ENCODE results near the gene P2RX3.

P2RX3 gene

GRCh38 chr11:57418131-57418530 lies 80.0 kb downstream of the P2RX3 start:
- H3K4me3 ChIP-seq (ENCODE audit: low read depth, low read length): no peak overlapping the region
- TF ChIP-seq CTCF (IDR thresholded peaks at IDR 0.05; ENCODE audit: control insufficient read depth, extremely low read depth, insufficient read depth): no peak
- no peak for DNase-seq (ENCODE audit: low read depth)

- TF ChIP-seq CTCF (IDR thresholded peaks at IDR 0.05; ENCODE audit: control insufficient read depth, extremely low read depth, insufficient read depth): no peak
- no peak overlapping the region for H3K4me3 ChIP-seq (ENCODE audit: low read depth, low read length)
- no peak for DNase-seq (ENCODE audit: low read depth)
Observed at GRCh38 chr11:57419146-57419545, 81.0 kb downstream of the P2RX3 start.

GRCh38 chr11:57421066-57421465 lies 82.9 kb downstream of the P2RX3 start:
- no peak overlapping the region for H3K4me3 ChIP-seq (ENCODE audit: low read depth, low read length)
- no peak for DNase-seq (ENCODE audit: low read depth)
- TF ChIP-seq CTCF (IDR thresholded peaks at IDR 0.05; ENCODE audit: control insufficient read depth, extremely low read depth, insufficient read depth): no peak

DNA sequence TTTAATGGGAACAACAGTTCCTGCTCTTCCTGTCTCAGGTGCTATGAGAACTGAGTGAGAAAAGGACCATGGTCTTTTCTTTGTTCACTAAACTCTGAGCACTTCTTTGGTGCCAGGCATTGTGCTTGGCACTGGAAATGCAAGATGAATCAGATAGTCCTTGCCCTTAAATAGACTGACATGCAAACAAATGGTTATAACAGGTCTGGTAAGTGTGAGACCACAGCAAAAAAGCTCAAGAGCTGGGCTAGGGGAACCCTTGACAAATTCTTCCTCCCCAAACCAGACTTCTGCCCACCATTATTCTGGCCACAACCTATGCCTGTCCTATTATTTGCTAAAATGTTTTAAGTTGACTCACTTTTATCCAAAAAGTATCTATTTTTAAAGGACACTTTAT lies 83.7 kb downstream of the P2RX3 start:
- TF ChIP-seq CTCF (IDR thresholded peaks at IDR 0.05; ENCODE audit: control insufficient read depth, extremely low read depth, insufficient read depth): no peak
- DNase-seq (ENCODE audit: low read depth): no peak
- H3K4me3 ChIP-seq (ENCODE audit: low read depth, low read length): no peak overlapping the region

All from LNCaP clone FGC (cell line).